ENCODE data around the gene RELA.
"Not testable (repeated sequence)": the region's sequence is repeated elsewhere in the genome, so short reads cannot be mapped to it uniquely, and the experiment has no call there.

RELA gene

DNA sequence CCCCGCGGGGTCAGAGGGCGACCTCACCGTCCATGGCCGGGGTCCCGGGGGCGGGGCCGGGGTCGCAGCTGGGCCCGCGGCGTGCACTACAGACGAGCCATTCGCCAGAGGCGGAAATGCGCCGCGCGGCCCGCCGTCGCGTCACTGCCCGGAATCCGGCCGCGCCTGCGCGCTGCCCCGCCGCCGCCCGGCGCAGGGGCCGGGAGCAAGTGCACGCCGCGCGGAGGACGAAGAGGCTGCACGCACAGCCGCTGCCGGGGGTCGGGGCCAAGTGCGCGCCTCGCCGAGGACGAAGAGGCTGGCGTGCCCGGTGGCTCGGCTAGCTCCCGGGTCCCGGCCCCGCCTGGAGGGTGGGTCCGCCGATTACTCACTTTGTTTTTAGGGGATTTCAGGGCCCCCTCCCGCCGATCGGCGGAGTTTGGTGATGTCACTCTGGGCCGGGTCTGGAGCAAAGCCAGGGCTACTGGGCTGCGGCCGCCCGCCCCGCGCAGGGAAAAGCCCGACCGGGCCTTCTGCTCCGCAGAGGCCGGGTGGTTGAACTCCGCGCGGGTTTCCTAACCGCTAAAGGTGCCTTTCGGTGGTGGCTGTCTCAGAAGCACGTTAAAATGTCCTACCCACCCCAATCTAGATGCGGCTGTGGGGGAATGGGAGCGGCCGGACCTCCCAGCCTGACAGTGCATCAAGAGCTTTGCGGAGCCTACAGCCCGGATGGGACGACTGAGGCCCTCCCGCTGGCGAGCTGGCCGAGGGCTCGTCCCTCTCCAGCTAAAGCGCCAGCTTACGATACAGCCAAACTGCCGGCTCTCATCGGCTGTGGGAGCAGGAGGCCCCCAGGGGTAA lies at the start of gene RELA:
TSS of gene RELA (minus strand) at position 118 of the 840 bp plus-strand sequence. CDS start at position 34, 84 bp downstream.
- peak; percentile 84 for DNase-seq

DNA sequence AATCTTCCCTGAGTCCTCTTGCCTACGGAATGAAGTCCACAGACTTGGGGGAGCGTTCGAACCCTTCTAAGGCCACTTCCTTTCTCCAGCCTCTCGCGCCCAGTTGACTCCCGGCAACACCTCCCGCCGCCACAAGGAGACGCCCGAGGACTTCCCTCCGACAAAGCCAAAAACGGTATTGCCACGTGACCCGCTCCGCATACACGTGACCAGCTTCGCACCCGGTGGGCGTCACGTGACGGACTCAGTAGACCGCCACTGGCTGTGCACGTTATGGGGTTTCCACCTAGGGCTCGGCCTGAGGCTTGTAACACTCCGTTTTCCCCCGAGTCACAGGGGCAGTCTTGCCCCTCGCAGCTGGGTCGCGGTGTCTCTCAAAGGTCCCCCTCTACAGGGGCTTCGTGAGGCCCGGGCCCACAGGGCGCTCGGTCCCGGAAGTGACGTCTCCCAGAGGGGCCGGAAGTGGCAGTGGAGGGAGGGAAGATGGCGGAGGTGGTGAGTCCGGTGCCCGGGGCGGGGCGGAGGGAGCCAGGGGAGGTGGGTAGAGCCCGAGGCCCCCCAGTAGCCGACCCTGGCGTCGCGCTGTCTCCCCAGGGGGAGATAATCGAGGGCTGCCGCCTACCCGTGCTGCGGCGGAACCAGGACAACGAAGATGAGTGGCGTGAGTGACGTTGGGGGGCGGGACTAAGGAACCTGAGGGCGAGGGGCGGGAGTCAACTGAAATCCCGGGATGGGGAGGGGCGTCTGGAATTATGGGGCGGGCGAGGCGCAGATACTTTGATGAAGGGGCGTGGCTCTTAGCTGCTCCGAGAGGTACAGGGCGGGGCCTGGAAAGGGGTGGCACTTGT lies 49.3 kb upstream of the RELA start, which contains the start of gene KAT5:
TSS of gene KAT5 (plus strand) at position 468 of the 848 bp plus-strand sequence. CDS start at position 484, 16 bp downstream.
- DNase-seq: peak; percentile 98

DNA sequence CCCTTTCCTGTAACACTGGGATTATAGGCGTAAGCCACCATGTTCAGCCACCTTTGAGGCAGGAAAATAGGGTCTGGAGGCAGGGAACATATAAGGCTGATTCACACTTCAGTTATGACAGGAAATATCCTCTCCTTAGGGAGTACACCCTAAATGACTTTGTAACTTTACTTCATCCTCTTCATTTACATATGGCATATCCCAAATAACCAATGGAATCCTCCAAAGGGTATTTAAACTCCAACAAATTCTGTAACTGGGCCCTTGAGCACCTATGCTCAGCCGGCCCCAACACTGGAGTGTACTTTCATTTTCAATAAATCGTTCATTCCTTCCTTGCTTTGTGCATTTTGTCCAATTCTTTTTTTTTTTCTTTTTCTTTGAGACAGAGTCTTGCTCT lies 47.7 kb upstream of the RELA start:
- DNase-seq: no peak

DNA sequence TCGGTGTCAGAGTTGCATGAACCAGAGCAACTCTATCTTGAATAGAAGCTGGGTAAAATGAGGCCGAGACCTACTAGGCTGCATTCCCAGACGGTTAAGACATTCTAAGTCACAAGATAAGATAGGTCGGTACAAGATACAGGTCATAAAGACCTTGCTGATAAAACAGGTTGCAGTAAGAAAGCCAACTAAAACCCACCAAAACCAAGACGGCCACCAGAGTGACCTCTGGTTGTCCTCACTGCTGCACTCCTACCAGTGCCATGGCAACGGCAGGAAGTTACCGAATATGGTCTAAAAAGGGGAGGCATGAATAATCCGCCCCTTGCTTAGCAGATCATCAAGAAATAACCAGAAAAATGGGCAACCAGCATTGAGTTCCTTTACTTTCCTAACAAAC lies 46.9 kb upstream of the RELA start:
- no peak for DNase-seq

DNA sequence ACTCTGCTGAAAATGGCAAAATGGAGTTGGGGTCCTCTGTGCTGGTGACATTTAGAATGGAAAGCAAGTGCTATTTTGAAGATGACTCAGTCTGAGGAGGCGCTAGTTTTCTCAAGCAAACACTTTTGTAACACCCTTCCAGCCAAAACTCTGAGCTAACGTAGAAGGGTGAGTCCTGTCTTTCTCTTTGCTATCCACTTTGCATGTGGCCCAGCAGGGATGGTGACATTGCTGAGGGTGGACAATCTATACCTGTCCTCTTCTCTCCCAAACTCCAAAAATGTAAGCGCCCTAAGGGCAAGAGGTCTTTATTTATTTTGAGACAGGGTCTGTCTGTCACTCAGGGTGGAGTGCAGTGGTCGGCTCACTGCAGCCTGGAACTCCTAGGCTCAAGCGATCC lies 45.7 kb upstream of the RELA start:
- no peak for DNase-seq

DNA sequence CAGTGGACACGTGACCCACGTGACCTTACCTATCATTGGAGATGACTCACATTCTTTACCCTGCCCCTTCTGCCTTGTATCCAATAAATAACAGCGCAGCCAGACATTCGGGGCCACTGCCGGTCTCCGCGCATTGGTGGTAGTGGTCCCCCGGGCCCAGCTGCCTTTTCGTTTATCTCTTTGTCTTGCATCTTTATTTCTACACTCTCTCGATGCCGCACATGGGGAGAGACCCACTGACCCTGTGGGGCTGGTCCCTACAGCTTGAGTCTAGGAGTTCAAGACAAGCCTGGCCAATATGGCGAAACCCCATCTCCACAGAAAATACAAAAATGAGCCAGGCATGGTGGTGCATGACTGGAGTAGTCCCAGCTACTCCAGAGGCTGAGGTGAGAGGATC lies 44.3 kb upstream of the RELA start:
- DNase-seq: not testable (repeated sequence)

DNA sequence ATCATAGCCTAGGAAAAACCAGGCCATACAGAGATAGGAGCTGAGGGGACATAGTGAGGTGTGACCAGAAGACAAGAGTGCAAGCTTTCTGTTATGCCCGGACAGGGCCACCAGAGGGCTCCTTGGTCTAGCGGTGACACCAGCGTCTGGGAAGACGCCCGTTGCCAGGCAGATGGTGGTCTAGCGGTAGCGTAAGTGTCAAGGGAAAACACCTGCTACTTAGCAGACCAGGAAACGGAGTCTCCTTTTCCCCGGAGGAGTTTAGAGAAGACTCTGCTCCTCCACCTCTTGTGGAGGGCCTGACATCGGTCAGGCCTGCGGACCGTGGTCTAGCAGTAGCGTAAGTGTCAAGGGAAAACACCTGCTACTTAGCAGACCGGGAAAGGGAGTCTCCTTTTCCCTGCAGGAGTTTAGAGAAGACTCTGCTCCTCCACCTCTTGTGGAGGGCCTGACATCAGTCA lies 43.6 kb upstream of the RELA start:
- peak; percentile 35 for DNase-seq

DNA sequence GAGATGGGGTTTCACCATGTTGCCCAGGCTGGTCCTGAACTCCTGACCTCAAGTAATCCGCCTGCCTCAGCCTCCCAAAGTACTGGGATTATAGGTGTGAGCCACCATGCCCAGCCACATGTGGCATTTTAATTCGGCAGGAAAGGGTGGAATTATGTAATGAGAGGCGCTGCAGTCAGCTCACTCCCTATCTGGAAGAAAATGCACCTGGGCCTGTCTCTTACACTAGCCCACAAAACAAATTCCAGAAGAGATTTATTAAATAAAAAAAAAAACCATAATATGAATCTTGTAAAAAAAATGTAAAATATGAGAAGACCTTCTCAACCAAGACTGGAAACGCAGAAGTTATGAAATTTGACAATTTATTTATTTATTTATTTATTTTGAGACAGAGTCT lies 41.1 kb upstream of the RELA start:
- DNase-seq: no peak

DNA sequence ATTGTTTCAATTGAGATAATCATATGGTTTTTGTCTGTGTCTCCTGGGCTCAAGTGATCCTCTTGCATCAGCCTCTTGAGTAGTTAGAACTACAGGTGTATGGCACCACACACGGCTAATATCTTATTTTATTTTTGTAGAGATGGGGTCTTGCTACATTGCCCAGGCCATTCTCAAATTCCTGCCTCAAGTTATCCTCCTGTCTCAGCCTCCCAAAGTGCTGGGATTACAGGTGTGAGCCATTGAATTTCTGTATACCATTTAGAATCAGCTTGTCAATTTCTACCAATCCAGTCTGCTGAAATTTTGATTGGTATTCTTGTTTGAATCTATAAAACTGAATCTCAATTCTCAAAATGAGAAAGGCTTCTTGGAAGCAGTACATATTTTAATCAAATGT lies 39.0 kb upstream of the RELA start:
- no peak for DNase-seq

DNA sequence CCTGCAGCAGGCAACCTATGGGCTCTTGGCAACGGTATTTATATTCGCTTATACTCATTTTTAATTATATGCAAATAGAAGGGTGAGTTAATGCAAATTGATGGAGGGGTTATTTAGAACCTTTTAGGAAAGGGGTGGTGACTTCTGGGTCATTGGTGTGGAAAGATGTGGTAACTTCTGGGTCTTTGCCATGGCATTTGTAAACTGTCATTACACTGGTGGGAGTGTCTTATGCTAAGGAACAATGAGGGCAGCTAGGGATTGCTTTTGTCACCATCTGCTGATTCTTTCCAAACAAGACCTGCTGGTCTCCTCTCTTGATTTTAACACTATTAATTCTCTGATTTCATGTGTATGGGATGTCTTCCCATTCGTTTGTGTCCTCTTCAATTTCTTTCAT lies 37.7 kb upstream of the RELA start:
- DNase-seq: no peak

DNA sequence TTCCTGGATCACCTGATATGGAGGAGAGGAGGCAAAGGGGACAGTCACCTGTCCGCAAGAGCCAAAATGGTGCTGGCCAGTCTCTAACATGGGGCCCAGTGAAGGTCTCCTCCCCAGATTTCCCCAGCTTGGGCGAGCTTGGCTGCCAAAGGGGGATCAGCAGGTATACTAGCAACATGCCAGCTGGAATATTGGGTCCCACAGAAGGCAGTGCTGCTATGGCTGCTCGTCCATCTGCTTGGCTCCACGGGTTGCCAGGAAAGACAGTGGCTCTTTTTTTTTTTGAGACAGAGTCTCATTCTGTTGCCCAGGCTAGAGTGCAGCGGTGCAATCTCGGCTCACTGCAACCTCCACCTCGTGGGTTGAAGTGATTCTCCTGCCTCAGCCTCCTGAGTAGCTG lies 36.6 kb upstream of the RELA start:
- DNase-seq: no peak

DNA sequence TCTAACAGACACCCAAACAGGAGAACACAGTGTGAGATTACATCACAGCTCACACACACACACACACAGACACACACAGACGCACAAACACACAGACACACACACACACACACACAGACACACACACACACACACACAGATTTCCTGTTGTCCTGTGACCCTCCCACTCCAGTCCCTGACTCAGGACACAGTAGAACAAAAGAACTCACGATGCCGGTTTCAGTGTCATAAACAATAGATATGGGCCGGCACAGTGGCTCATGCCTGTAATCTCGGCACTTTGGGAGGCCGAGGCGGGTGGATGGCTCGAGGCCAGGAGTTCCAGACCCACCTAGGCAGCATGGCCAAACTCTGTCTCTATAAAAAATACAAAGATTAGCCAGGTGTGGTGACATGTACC lies 35.5 kb upstream of the RELA start:
- DNase-seq: no peak

DNA sequence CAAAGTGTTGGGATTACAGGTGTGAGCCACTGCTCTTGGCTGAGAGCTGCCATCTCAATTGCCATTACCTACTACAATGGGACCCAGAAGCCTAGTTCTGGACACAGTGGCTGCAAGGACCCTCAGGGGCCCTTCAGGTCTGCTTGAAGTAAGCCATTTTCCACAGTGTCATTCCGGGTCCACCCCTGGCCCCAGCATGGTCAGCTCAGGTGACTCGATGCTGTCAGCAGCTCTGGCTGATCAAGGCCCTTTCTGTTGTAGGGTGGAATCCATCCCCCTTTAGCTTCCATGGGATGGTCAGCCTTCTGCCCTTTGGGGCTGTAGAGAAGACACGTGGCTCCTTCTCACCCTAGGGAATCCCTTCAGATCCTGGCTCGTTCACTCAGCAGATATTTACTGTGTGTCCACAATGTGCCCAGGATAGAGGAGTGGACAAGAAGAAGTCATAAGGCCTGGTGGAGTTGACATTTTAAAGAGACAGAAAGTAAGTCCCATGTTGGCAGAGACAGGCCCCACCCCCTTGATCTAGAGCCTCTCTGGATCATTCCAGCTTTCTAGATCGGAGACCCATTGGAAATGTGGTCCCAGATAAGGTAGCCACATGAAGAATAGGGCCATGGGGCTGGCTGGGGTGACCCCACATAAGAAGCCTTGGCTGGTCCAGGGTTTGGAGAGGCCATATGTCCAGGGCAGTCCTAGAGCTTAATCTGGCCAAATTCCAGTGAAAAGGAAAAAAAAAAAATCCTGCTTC lies 34.3 kb upstream of the RELA start:
- DNase-seq: no peak

DNA sequence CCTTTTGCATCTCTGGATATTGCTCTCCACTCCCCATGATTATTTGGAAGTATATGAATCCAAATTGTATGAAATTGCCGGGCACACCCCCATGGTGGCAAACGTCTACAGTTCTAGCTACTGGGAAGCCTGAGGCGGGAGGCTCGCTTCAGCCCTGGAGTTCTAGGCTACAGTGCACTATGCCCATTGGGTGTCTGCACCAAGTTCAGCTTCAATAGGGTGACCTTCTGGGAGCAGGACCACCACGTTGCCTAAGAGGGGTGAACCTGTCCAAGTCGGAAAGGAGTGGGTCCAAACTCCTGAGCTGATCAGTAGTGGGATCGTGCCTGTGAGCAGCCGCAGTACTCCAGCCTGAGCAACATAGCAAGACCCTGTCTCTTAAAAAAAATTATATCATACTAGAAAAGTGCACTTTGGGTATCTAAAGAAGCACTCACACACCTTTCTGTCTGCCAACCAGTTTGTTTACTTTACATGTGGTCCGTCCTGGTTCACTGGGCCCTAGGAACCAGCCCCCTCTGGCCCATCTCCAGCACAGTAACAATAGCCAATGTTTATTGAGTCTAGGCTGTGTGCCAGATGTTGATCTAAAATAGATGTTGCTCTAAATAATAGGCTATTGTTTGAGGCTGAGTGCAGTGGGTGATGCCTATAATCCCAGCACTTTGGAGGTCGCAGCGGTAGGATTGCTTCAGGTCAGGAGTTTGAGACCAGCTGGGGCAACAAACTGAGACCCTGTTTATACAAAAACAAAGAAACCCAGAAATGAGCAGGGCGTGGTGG lies 32.9 kb upstream of the RELA start:
- DNase-seq: peak; percentile 86

DNA sequence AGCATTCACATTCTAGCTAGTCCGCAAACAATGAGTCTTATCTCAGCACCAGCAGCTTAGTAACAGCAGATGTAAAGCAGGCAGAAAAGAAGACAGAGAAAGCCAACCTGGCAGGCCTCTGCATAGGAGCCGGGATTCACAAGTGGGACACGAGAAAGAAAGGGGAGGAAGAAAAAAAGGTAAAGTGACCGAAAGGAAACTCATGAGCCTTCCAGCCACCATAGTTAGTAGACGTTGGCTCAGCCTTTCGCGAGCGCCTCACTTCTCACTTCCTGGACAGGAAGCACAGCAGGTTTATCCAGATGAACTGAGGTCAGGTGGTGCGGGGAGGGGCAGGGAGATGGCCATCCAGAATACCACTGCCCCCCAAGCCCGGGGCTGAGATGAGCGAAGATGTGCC lies 29.7 kb upstream of the RELA start:
- DNase-seq: no peak

DNA sequence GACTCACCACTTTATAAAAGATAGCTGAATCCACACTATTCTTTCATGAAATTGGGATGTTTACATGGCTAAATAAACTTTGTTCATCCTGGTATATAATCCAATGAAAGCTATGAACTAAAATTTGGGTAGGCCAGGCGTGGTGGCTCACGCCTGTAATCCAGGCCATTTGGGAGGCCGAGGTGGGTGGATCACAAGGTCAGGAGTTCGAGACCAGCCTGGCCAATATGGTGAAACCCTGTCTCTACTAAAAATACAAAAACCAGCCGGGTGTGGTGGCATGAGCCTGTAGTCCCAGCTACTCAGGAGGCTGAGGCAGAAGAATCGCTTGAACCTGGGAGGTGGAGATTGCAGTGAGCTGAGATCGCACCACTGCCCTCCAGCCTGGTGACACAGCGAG lies 29.1 kb upstream of the RELA start:
- not testable (repeated sequence) for DNase-seq

DNA sequence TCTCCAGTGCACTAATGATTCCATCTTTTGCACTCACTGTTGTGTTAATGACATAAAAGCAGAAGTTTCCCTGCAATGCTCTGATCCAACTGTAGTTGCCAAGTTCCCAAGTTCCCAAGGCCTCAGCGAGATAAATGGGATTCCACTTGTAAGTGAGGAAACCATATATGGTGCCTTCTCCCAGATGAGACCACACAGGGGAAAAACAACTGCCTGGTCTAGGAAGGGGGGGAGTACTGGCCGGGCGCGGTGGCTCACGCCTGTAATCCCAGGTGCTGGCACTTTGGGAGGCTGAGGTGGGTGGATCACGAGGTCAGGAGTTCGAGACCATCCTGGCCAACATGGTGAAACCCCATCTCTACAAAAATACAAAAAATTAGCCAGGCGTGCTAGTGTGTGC lies 23.3 kb upstream of the RELA start:
- no peak for DNase-seq

DNA sequence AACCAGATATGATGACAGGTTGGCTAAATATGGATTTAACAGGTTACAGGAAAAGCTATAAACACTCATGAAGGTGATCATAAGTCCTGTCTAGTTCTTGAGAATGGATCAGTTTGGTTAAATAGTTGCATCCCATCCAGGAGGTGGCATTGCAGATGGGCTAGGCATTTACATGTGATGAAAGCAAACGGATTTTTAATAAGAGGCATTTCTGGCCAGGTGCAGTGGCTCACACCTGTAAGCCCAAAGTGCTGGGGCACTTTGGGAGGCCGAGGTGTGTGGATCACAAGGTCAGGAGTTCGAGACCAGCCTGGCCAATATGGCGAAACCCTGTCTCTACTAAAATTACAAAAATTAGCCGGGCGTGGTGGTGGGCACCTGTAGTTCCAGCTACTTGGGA lies 20.8 kb upstream of the RELA start:
- DNase-seq: not testable (repeated sequence)

DNA sequence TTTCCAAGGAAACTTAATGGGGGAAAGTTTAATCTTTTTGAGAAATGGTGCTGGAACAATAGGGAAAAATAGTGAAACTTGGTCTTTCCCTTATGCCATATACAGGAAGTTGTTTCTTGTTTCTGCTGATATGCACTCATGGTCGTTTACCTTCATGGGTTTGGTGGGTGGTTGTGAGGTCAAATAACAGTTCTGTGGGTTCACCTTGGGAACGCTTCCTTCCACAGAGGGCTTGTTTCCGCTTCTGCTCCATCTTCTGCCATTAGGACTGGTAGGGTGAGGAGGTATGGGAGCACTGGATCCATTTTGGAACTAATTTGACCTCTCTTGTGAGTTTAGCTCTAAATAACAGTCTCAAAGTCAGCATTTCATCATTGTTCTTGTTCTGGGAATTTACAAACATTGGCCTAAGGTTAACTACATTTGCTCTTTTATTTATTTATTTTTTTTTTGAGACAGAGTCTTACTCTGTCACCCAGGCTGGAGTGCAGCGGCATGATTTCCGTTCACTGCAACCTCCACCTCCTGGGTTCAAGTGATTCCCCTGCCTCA lies 17.6 kb upstream of the RELA start:
- no peak for DNase-seq

DNA sequence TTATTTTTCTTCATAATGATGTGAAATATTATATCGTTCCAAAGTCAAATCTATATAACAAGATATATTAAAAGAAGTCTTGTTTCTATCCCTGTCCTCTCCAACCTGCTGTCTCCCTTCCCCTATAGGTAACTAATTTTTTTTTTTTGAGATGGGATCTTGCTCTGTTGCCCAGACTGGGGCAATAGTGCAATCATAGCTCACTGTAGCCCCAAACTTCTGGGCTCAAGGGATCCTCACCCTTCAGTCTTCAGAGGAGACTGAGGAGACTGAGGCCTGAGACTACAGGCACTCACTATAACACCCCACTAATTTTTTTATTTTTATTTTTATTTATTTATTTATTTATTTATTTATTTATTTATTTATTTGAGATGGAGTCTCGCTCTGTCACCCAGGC lies 10.3 kb upstream of the RELA start:
- DNase-seq: no peak

DNA sequence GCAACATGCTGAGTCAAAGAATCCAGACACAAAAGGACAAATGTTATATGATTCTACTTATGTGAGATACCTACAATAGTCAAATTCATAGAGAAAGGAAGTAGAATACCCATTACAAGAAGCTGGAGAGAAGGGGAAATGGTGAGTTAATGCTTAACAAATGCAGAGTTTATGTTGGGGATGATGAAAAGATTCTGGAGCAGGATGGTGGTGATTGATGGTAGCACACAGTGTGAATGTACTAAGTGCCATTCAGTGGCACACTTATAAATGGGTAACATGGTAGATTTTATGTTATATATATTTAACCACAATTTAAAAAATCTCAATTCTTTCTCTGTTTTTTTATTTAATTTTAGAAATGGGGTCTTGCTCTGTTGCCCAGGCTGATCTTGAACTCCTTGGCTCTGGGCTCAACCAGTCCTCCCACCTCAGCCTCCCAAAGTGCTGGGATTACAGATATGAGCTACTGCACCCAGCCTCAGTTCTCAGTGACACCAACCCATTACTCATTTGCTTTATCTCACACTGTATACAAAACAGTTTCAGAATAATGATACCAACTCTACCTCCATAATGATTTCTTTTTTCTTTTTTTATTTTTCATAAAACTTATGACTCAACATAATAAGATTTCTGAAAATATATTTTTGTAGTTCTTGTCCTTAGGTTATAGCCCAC lies 9.6 kb upstream of the RELA start:
- no peak for DNase-seq
